ENCODE data around the gene BEX4. TPM values are rescaled to one million over a fixed set of nuclear protein-coding genes. Genes with fewer than 3 reads are reported as not detected.

The BEX4 gene
- total and polyA plus RNA-seq, 10 of the 15 experiments (the other 5 are each of a cell fraction or from before 2014, with no cell fraction given): 0.76 to 3.3 (median 2.2) TPM

GRCh38 chrX:103175944-103176753 is 38.8 kb upstream of the BEX4 start:
- Histone ChIP-seq H3K79me2 (ENCODE audit: control insufficient read depth, insufficient read depth, low read length) (no peaks in the 10 kb centered on the region), H3K27me3 (replicated peaks in 1 of 2; ENCODE audit: control insufficient read depth in 2 of 2, insufficient read depth in 2 of 2, low read length in 1 of 2) (no peaks in the 10 kb centered on the region; a peak in 1 of 4 replicates), H3K4me2 (ENCODE audit: control insufficient read depth, insufficient read depth) (no peak overlapping the region), H3K4me3 (no peak overlapping the region), H4K20me1 (ENCODE audit: control insufficient read depth, insufficient read depth) (no peaks in the 10 kb centered on the region), H3K9ac (ENCODE audit: control insufficient read depth, insufficient read depth, low read length) (no peak overlapping the region), H3K9me3 (replicated peaks; ENCODE audit: control insufficient read depth, insufficient read depth, low read length) (no peaks in the 10 kb centered on the region), H3K36me3 (ENCODE audit: control insufficient read depth in 2 of 2, insufficient read depth in 2 of 2, low read length in 1 of 2) (no peaks in the 10 kb centered on the region), H2AFZ (ENCODE audit: control insufficient read depth, low read depth, low read length) (no peak overlapping the region), H3K4me1 (ENCODE audit: control insufficient read depth, insufficient read depth, low read length) (no peaks in the 10 kb centered on the region), H3K27ac (ENCODE audit: control insufficient read depth, insufficient read depth) (no peak overlapping the region)
- in situ Hi-C loops (cut with MboI): loop anchor here (10.0 to 25.0 kb wide), 2 partner anchors 231 to 1039 kb away; partner anchors contain the start of genes TCEAL2 and TCEAL6
- no TSS peak for BruUV-seq (replicated peaks)
- SMC1A ChIA-PET (ENCODE audit: uncharacterized antibody, unreplicated experiment): interaction anchor here (1.6 to 1.8 kb wide), 2 partner anchors 225 to 229 kb away, joined by 4 to 15 read pairs; no protein-coding TSS in a partner anchor
- RAD21 ChIA-PET (ENCODE audit: unreplicated experiment): interaction anchor here (1.0 to 1.8 kb wide), 2 partner anchors 225 to 242 kb away, joined by 3 to 6 read pairs; no protein-coding TSS in a partner anchor
- peak; percentile 81 for ATAC-seq
- intact Hi-C loops (cut with micrococcal nuclease; ENCODE audit: unreplicated experiment): loop anchor here (1.0 kb wide), 1 partner anchor 225 kb away; no protein-coding TSS in a partner anchor
- CTCF ChIA-PET: interaction anchor here (1.0 to 4.1 kb wide), 5 partner anchors 20 to 274 kb away, joined by 3 to 27 read pairs (median 3); no protein-coding TSS in a partner anchor
- FAIRE-seq: peak; percentile 75
- DNase-seq (ENCODE audit: low read depth, low spot score): no peak
- 20% methylated on average over 11 of the region's 11 CpGs for WGBS (ENCODE audit: insufficient coverage, insufficient replicate concordance, low lambda C conversion rate, missing lambda C conversion rate)
- POLR2A ChIA-PET: no interaction called here
- TF ChIP-seq ZNF207 (IDR thresholded peaks at IDR 0.05; ENCODE audit: borderline replicate concordance) (no peak), ZBED1 (IDR thresholded peaks at IDR 0.05; ENCODE audit: borderline replicate concordance) (no peak), IKZF2 (IDR thresholded peaks at IDR 0.05) (no peak), RAD21 (IDR thresholded peaks at IDR 0.05; ENCODE audit: insufficient read depth, low read depth, low read length) (peak; percentile 66), SMC3 (IDR thresholded peaks at IDR 0.05; ENCODE audit: borderline replicate concordance, low read length) (peak; percentile 32; the same call in 1 of the 2 replicates), CEBPZ (IDR thresholded peaks at IDR 0.05; ENCODE audit: low read depth, low read length) (no peak), MEF2A (IDR thresholded peaks at IDR 0.05; ENCODE audit: insufficient read depth, low read depth, low read length) (no peak), POLR2A (IDR thresholded peaks at IDR 0.05; ENCODE audit: low read depth, low read length) (no peak), CTCF (IDR thresholded peaks at IDR 0.05 in 2 of 3, conservative IDR thresholded peaks at IDR 0.05 in 1 of 3; ENCODE audit: control insufficient read depth in 2 of 3, extremely low read depth in 1 of 3, insufficient read depth in 1 of 3, low read depth in 3 of 3, low read length in 3 of 3) (peak; percentile 72 to 79 (median 73)), ZNF592 (IDR thresholded peaks at IDR 0.05) (no peak), KAT2A (conservative IDR thresholded peaks at IDR 0.05; ENCODE audit: control insufficient read depth, low read depth, low read length) (no peak), TCF7 (IDR thresholded peaks at IDR 0.05; ENCODE audit: borderline replicate concordance) (0 out of 2 replicates have a peak, but pooled peaks have one; percentile 26)

Measured in GM12878 (cell line).